ENCODE data around the gene RAF1. TPM values are rescaled to one million over a fixed set of nuclear protein-coding genes. Genes with fewer than 3 reads are reported as not detected.

RAF1 gene
- total and polyA plus RNA-seq, 2 of the 8 experiments (the other 6 are each of a cell fraction or from before 2014, with no cell fraction given), result 103 to 118 TPM

DNA sequence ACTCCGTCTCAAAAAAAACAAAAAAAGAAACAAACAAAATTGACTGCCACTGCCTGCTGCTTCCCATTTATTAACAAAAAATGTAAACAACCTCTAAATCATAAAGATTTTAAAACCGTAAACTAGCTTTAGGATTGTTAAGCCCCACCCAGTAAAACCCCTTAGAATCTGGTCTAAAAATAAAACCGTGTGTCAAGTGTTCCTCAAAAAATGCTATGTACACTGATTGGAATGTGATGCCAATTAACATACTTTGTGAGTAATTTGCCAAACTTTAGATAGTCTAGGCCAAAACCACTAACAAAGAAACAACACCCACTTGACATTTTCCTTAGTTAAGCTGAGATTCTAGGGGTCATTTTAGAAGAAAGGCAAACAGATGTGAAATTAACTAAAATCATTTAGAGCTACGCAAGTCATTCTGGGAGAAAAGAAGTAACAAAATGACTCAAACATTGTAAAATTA lies 5.3 kb downstream of the RAF1 start:
- H3K23me2 ChIP-seq (ENCODE audit: low read depth, low read length), result peaks cover 5% of the 10 kb centered on the region
- no peak overlapping the region for H3K18ac ChIP-seq (ENCODE audit: extremely low read depth, low read length)
- WGBS, 2 experiments (ENCODE audit: extremely low coverage in 1 of 2, insufficient coverage in 1 of 2, insufficient read length in 1 of 2, insufficient replicate concordance in 2 of 2, low coverage in 1 of 2, low lambda C conversion rate in 2 of 2, missing lambda C conversion rate in 1 of 2), result 87% methylated on average over 4 of the region's 4 CpGs; no CpG with 5 or more reads in 1 of the 2 experiments
- CTCF ChIA-PET (ENCODE audit: partially characterized antibody), result no interaction called here
- POLR2A ChIA-PET (ENCODE audit: partially characterized antibody), result interaction anchor here (0.6 to 0.7 kb wide), 2 partner anchors 96 to 681 kb away, joined by 3 read pairs; no protein-coding TSS in a partner anchor
- H3K27me3 ChIP-seq (replicated peaks in 1 of 4; ENCODE audit: control insufficient read depth in 3 of 4, extremely low read depth in 1 of 4, insufficient read depth in 3 of 4, low read length in 3 of 4), result no peaks in the 10 kb centered on the region
- H2BK5ac ChIP-seq (ENCODE audit: low read depth, low read length), result no peak overlapping the region
- H3K36me3 ChIP-seq (ENCODE audit: control insufficient read depth in 2 of 4, insufficient read depth in 4 of 4, low read length in 3 of 4), result no peaks in the 10 kb centered on the region
- peaks cover 63 to 100% of the 10 kb centered on the region in 2 experiments for H3K79me2 ChIP-seq (ENCODE audit: control insufficient read depth in 1 of 2, insufficient read depth in 2 of 2, low read length in 2 of 2)
- H3K4me1 ChIP-seq (replicated peaks in 1 of 4; ENCODE audit: control insufficient read depth in 3 of 4, insufficient read depth in 4 of 4, low read length in 3 of 4), result peaks cover 0 to 6% (median 0%) of the 10 kb centered on the region in 4 experiments; a peak in 4 of 7 replicates
- H4K20me1 ChIP-seq (replicated peaks in 1 of 2; ENCODE audit: control insufficient read depth in 1 of 2, insufficient read depth in 2 of 2, low read length in 2 of 2), result peaks cover 2 to 16% of the 10 kb centered on the region in 2 experiments
- no peak overlapping the region for H4K8ac ChIP-seq (ENCODE audit: extremely low read depth, insufficient read depth, low read length)
- H4K91ac ChIP-seq (replicated peaks; ENCODE audit: insufficient read length, low read length), result no peak overlapping the region
- no peak overlapping the region for H3K27ac ChIP-seq (ENCODE audit: low read depth, low read length)
- no peak overlapping the region for H3K23ac ChIP-seq (ENCODE audit: insufficient read length)
- H3K79me1 ChIP-seq (ENCODE audit: low read depth, low read length), result peaks cover 3% of the 10 kb centered on the region; the same call in 1 of the 2 replicates
- DNase-seq (ENCODE audit: low read depth in 1 of 2, low spot score in 2 of 2) (no peak), FAIRE-seq (no peak)
- no peak overlapping the region for H3K56ac ChIP-seq (replicated peaks; ENCODE audit: insufficient read length, low read depth, low read length)
- no peak overlapping the region for H3K14ac ChIP-seq (ENCODE audit: insufficient read length)
- H2BK120ac ChIP-seq (replicated peaks; ENCODE audit: low read depth, low read length), result no peak overlapping the region
- no peak overlapping the region for H3K9ac ChIP-seq (replicated peaks in 1 of 4; ENCODE audit: extremely low read depth in 1 of 4, low read depth in 3 of 4, low read length in 3 of 4)
- H2BK12ac ChIP-seq (ENCODE audit: low read depth, low read length), result no peak overlapping the region
- no peak overlapping the region for H2AK5ac ChIP-seq (ENCODE audit: low read depth, low read length)
- H3K9me3 ChIP-seq (ENCODE audit: insufficient read depth in 2 of 2, low read depth in 1 of 2, low read length in 1 of 2), result no peaks in the 10 kb centered on the region
- H3K4ac ChIP-seq (replicated peaks; ENCODE audit: insufficient read length, low read depth, low read length), result no peak overlapping the region
- H3K4me3 ChIP-seq (ENCODE audit: extremely low read depth in 1 of 4, insufficient read depth in 2 of 4, low read depth in 3 of 4, low read length in 4 of 4), result no peak overlapping the region
- H2BK20ac ChIP-seq (ENCODE audit: low read length), result no peak overlapping the region
- H2AFZ ChIP-seq (ENCODE audit: low read length), result no peak overlapping the region
- no peak overlapping the region for H2BK15ac ChIP-seq (ENCODE audit: low read length)
- H3K4me2 ChIP-seq (ENCODE audit: insufficient read depth in 1 of 2, low read depth in 2 of 2, low read length in 2 of 2), result no peak overlapping the region
- H4K5ac ChIP-seq (ENCODE audit: insufficient read length, low read depth, low read length), result no peak overlapping the region
- TF ChIP-seq CREB1 (IDR thresholded peaks at IDR 0.05) (no peak), JUND (IDR thresholded peaks at IDR 0.05; ENCODE audit: low read length) (no peak), JUN (IDR thresholded peaks at IDR 0.05; ENCODE audit: low read depth, low read length) (no peak), GABPA (IDR thresholded peaks at IDR 0.05; ENCODE audit: borderline replicate concordance, insufficient read depth, low read length) (no peak), KDM4A (IDR thresholded peaks at IDR 0.05; ENCODE audit: low read depth, low read length, severe bottlenecking) (no peak), SRF (IDR thresholded peaks at IDR 0.05; ENCODE audit: low read depth, low read length) (no peak), CBX5 (IDR thresholded peaks at IDR 0.05; ENCODE audit: low read depth, low read length) (no peak), BACH1 (IDR thresholded peaks at IDR 0.05; ENCODE audit: low read length) (no peak), POLR2A (IDR thresholded peaks at IDR 0.05; ENCODE audit: control extremely low read depth in 1 of 2, low read depth in 2 of 2, low read length in 2 of 2) (no peak), SAP30 (IDR thresholded peaks at IDR 0.05; ENCODE audit: insufficient read depth, insufficient replicate concordance, low read length) (no peak), SUZ12 (IDR thresholded peaks at IDR 0.05; ENCODE audit: low read length) (no peak), RNF2 (IDR thresholded peaks at IDR 0.05; ENCODE audit: borderline replicate concordance, low read depth, low read length, missing control alignments, poor library complexity, severe bottlenecking) (no peak)
- TF ChIP-seq, protein P1, sequence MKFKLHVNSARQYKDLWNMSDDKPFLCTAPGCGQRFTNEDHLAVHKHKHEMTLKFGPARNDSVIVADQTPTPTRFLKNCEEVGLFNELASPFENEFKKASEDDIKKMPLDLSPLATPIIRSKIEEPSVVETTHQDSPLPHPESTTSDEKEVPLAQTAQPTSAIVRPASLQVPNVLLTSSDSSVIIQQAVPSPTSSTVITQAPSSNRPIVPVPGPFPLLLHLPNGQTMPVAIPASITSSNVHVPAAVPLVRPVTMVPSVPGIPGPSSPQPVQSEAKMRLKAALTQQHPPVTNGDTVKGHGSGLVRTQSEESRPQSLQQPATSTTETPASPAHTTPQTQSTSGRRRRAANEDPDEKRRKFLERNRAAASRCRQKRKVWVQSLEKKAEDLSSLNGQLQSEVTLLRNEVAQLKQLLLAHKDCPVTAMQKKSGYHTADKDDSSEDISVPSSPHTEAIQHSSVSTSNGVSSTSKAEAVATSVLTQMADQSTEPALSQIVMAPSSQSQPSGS (IDR thresholded peaks at IDR 0.05; ENCODE audit: low read length), result no peak
